ENCODE data around the gene EFL1. TPM values are rescaled to one million over a fixed set of nuclear protein-coding genes. Genes with fewer than 3 reads are reported as not detected.
"Not testable (repeated sequence)": the region's sequence is repeated elsewhere in the genome, so short reads cannot be mapped to it uniquely, and the experiment has no call there.

Gene EFL1
- polyA plus RNA-seq, 1 donor from 2014 or later = 17.4 TPM

DNA sequence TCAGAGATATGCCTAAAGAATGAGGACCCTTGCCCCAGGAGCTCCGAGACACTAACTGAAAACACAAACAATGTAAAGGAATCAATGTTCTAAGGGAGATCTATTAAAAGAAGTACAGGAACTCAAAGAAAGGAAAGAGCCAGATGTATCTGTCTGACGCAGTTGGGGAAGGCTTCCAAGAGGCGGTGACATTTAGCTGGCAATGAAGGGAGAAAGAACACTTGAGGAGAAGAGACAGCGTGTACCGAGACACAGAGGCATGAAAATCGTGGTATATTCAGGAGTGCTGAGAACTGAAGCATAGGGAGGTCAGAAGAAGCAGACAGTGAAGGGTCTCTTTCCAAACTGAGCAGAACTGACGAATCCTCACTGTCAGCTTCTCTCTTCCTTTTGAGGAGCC lies 66.7 kb downstream of the EFL1 start:
- H3K9me3 Mint-ChIP-seq, H3K36me3 Mint-ChIP-seq, H3K4me3 Mint-ChIP-seq, H3K27me3 Mint-ChIP-seq, H3K27ac Mint-ChIP-seq: not testable (repeated sequence)
- peaks cover 7 to 12% (median 11%) of the 10 kb centered on the region in 3 donors for H3K4me1 Mint-ChIP-seq

DNA sequence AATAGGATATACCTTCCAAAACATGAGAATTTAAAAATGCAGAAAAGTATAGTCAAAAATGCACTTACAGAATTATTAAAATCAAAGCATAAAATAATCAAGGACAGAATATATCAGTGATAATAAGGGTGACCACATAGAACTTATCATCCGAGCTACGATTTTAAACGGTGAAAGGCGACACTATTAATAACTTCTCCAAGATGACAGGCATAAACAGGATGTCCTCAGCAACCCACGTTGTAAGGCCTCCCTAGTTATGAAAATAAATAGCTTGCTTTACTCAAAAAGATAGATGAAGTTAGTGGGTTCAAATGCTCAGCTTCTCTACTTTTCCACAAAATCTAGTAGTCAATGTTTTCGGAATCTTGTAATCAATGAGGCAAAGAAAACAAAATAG lies 68.0 kb downstream of the EFL1 start:
- not testable (repeated sequence) for H3K4me3 Mint-ChIP-seq, H3K27me3 Mint-ChIP-seq, H3K9me3 Mint-ChIP-seq

DNA sequence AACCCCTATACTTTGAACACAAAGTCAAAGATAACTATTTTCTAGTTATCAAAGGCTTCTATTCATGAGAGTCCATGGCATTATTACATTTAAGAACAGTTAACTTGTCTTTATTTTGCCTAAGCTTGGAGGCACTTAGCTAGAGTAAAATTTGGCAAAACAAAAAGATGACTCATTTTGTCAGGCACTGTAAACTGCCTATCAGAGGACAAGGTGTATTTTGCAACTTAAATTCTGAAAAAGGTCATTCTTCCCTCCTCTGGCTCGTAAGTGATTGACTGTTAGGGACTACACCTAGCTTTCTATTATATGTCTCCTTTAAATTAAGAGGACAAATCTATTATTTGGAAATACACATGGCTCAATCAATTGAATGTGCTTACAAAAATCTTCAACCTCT lies 69.1 kb downstream of the EFL1 start:
- H3K27ac Mint-ChIP-seq, H3K27me3 Mint-ChIP-seq, H3K9me3 Mint-ChIP-seq, H3K4me3 Mint-ChIP-seq, H3K36me3 Mint-ChIP-seq: not testable (repeated sequence)
- peaks cover 10 to 19% (median 14%) of the 10 kb centered on the region in 3 donors for H3K4me1 Mint-ChIP-seq

More for the DNA sequence above, 68.0 kb downstream of the EFL1 start:
- not testable (repeated sequence) for H3K27ac Mint-ChIP-seq, H3K36me3 Mint-ChIP-seq
- peaks cover 10 to 15% (median 11%) of the 10 kb centered on the region in 3 donors for H3K4me1 Mint-ChIP-seq

DNA sequence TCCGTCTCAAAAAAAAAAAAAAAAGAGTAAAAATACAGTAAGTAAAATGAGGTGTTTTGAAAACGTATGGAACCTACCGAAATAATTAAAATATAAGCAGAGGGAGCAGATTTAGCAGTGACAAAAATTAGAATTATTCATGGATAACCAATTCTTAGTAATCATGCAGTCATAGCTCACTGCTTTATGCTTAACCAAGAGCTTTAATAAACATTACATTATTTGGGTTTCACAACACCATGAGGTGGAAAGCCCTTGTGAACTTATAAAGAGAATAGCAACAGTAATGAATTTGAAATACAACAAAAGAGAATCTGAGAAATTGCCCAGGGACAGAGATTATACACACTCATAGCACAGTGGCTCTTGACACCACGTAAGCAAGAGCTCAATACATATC lies 70.1 kb downstream of the EFL1 start:
- H3K9me3 Mint-ChIP-seq, H3K27ac Mint-ChIP-seq, H3K4me3 Mint-ChIP-seq, H3K36me3 Mint-ChIP-seq, H3K27me3 Mint-ChIP-seq: not testable (repeated sequence)
- peaks cover 5 to 17% (median 9%) of the 10 kb centered on the region in 3 donors for H3K4me1 Mint-ChIP-seq

DNA sequence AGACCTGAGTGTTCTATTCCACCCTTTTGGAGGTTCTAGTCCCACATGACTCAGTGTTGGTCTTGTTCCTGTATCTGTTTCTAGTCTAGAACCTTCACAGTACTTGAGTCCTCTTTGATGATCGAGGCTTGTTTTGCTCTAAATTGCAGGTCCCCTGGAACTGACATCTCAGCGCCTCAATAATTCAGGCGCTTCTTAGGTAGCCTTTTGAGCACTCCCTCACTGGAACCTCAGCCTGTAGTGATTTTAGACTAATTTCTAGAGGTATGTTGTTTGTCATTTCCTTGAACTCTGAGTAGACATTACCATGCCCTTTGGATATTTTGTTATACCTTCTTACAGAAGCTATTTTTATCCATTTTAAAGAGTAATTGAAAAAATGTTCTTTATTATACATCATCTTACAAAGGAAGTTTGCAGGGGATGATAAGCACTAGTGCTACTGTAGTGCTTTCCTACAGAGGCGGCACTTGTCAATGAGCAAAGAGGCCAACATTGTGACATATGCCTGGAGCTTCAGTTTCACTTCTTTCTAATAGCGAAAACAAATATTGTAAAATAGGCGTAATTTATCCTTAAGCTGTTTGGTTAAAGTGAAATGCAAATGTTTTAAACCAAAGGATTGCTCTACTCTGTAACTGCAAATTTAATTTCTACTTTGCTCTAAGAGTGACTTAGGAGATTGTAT lies 75.7 kb downstream of the EFL1 start:
- no peaks in the 10 kb centered on the region for H3K27me3 Mint-ChIP-seq
- no peaks in the 10 kb centered on the region for H3K9me3 Mint-ChIP-seq
- H3K4me3 Mint-ChIP-seq = peak overlapping the region in 1 of 4 donors; percentile 60
- peaks cover 7% of the 10 kb centered on the region for H3K36me3 Mint-ChIP-seq
- peak overlapping the region in 1 of 3 donors; percentile 23 for H3K27ac Mint-ChIP-seq
- H3K4me1 Mint-ChIP-seq = peaks cover 3 to 20% (median 10%) of the 10 kb centered on the region in 3 donors

DNA sequence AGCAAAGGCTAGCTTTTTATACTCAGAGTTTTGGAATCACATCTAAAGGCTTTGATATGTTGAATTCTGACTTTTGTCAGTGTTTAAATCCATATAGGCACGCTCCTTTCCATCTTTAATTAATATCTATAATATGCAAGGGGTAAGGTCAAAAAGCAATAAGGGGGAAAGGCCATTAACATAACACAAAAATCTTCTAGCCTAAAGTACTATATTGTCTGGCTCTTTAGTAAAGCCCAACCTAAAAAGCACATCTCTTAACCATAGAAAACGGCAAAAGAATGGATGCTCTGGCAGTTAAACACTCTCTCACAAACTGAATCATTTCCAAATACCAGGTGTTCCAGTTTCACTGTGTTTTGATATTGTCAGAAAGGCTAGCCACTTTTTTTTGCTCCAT lies 76.4 kb downstream of the EFL1 start:
- Mint-ChIP-seq H3K36me3 (peaks cover 11% of the 10 kb centered on the region), H3K4me3 (no peak overlapping the region), H3K9me3 (no peaks in the 10 kb centered on the region), H3K27ac (peak overlapping the region in 1 of 3 donors; percentile 23), H3K27me3 (no peaks in the 10 kb centered on the region), H3K4me1 (peaks cover 3 to 20% (median 10%) of the 10 kb centered on the region in 3 donors)

DNA sequence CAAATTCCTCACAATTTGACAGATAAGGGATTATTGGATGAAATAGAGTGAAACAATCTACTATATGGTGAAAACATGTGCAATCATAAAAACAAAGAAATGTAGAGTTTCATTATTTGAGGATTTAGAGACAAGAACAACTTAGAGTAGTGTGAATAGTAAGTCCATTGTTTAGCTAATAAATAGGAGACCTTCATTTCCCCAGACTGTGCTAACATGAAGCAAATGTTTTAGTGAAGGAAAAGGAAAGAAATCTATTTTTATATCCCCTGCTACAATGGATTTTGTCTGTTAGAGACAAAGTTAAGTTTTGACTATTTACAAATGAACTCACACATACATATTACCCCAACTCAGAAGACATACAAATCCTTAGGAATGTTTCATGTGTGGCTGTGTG lies 77.8 kb downstream of the EFL1 start:
- Mint-ChIP-seq H3K9me3 (no peaks in the 10 kb centered on the region), H3K27me3 (no peaks in the 10 kb centered on the region), H3K4me1 (peaks cover 1 to 15% (median 10%) of the 10 kb centered on the region in 3 donors), H3K27ac (no peak overlapping the region), H3K36me3 (peaks cover 11% of the 10 kb centered on the region), H3K4me3 (no peak overlapping the region)

DNA sequence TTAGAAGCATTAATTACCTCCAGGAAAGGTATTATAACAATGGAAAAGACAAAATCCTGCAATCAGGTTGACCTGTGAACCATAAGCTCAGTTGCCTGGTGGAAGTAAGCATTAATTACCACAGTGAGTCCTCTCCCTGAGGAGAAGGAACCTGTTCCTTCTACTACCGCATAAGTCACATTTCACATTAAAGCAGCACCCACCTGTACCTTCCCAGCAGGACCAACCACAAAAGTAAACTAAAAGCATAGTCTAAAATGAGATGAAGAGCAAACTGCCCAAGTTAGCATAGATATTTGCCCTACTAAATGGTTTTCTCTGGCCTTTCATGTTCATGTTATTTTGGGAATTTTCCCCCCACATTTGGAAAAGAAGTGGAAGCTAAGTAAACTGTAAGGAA lies 78.2 kb downstream of the EFL1 start:
- no peaks in the 10 kb centered on the region for H3K9me3 Mint-ChIP-seq
- H3K4me3 Mint-ChIP-seq = no peak overlapping the region
- peaks cover 11% of the 10 kb centered on the region for H3K36me3 Mint-ChIP-seq
- H3K27ac Mint-ChIP-seq = no peak overlapping the region
- H3K27me3 Mint-ChIP-seq = no peaks in the 10 kb centered on the region
- peaks cover 1 to 15% (median 10%) of the 10 kb centered on the region in 3 donors for H3K4me1 Mint-ChIP-seq

DNA sequence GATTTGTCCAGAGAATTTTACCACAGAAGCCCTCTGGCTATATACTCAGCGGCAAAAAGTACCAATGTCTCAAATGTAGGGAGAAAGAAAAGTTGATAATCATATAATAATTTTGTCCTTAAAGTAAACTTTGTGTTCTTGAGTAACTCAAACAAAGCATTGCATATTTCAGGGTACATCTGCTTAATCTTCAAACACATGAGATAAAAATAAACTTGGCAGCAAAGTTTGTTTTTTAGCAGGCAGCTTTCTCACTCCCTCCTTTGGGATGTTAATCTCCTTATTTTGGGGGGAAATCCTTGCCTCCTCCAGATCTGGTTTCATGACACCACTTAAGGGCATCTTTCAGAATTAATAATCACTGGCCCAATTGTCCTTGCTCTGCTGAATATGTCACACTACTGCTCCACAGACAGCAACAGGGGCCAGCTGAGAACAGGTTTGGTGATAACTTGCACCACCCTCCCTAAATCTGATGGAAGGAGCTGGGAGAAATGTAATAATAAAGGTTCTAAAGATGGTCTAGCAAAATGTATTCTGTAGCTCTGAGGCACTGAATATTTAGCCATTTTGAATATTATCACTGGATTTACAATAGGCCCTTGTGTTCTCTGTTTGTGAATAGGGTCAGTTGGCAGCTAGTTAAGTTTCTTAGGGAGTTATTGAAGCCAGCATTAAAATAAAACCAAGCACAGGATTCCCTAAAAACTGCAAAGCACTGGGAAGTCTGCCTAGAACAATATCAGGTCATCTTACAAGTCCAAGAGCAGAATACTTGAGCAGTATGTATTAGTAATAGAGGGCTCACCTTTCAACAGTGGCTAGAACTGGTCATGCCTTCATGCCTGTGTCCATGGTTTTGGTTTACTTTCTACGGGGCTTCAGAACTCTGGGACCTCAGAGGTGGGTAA lies 79.2 kb downstream of the EFL1 start:
- no peaks in the 10 kb centered on the region for H3K27me3 Mint-ChIP-seq
- peaks cover 2 to 11% (median 6%) of the 10 kb centered on the region in 3 donors for H3K4me1 Mint-ChIP-seq
- H3K4me3 Mint-ChIP-seq = no peak overlapping the region
- H3K9me3 Mint-ChIP-seq = no peaks in the 10 kb centered on the region
- H3K36me3 Mint-ChIP-seq = peaks cover 11% of the 10 kb centered on the region
- no peak overlapping the region for H3K27ac Mint-ChIP-seq

DNA sequence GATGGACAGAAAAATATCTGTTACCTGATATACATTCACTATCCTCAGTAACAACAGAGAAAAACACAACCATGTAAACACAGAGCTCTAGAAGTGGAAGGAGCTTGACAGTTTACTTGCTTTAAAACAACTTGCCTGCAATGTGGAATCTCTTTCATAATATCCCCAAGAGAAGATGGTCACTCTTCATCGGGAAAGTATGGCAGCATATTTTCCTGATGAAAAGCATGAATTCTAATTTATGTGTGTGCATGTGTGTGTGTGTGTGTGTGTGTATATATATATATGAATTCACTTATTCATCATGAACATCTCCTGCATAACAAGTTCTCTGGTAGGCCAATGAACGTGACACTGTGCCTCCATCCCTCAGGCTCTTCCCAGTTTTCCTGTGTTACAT lies 81.2 kb downstream of the EFL1 start:
- H3K27ac Mint-ChIP-seq = no peak overlapping the region
- H3K9me3 Mint-ChIP-seq = no peaks in the 10 kb centered on the region

DNA sequence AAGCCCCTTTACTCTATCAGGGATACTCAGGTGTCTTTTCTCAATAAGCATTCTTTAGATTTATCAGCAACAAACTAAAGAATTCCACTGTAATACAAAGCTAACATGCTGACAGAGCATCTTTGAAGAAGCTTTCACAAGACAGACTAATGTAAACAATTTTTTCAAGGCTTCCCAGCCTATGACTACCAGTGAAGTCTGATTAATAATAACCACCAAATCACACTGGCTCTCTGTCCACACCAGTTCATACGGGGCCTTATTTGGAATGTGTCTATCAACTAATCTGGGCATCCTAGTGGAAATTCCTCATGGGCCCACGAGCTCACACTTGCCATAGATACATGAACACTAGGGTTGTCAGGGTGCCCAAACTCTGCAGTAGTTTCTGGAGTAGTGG lies 84.5 kb downstream of the EFL1 start:
- Mint-ChIP-seq H3K27me3 (no peaks in the 10 kb centered on the region), H3K36me3 (peaks cover 8% of the 10 kb centered on the region), H3K9me3 (no peaks in the 10 kb centered on the region), H3K4me3 (no peak overlapping the region), H3K4me1 (peaks cover 0 to 17% (median 15%) of the 10 kb centered on the region in 3 donors), H3K27ac (no peak overlapping the region)

More for the DNA sequence above, 81.2 kb downstream of the EFL1 start:
- Mint-ChIP-seq H3K4me3 (no peak overlapping the region), H3K4me1 (peaks cover 0 to 17% (median 13%) of the 10 kb centered on the region in 3 donors), H3K36me3 (peaks cover 13% of the 10 kb centered on the region), H3K27me3 (no peaks in the 10 kb centered on the region)

DNA sequence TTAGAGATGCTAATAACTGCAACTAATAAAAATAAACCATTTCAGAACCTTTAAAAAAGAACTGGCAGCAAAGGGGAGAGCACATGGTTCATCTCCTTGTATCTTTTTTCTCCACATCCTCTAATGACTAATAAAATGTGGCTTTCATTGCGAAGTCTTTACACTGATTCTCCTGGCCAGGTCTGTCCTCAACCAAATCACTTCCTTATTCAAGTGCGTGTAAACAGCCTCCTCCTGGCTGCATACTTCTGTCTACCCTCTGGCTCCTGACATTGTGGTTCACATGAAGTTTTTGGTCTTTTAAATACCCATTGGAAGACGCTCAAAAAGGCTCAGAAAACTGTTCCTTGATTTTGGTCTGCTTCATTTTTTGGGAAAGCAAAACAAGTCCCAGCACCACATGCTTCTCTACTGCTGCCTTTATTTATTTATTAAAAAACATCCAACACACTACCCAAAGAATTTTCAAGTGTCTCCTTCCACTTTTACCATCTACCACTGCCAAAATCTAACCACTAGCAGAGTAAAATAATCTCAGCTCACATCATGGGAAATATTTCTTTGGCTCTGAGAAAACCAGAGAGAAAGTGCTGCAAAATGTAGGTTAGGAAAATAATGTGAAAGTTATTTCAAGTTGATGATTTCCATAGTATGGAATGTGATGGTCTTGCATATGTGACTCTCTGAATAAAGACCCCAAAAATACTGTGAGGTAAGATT lies 85.1 kb downstream of the EFL1 start:
- Mint-ChIP-seq H3K4me3 (no peak overlapping the region), H3K4me1 (peaks cover 0 to 17% (median 15%) of the 10 kb centered on the region in 3 donors), H3K27me3 (no peaks in the 10 kb centered on the region), H3K27ac (peak overlapping the region in 1 of 3 donors; percentile 65), H3K9me3 (no peaks in the 10 kb centered on the region), H3K36me3 (peaks cover 8% of the 10 kb centered on the region)

DNA sequence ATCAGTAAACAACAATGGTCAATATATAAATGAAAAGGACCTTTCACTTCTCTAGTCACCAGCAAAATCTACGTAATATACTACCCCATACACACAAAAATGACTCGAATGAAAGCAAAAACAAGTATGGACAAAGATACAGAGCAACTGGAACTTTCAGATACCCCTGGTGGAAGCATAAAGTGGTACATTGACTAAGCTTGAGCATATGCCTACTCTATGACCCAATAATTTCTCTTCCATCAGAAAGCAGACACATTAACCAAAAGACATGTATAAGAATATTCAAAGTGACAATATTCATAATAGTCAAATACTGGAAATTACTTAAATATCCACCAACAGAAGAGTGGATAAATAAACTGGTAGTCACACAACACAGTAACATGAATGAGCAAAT lies 86.0 kb downstream of the EFL1 start:
- H3K27ac Mint-ChIP-seq = no peak overlapping the region

DNA sequence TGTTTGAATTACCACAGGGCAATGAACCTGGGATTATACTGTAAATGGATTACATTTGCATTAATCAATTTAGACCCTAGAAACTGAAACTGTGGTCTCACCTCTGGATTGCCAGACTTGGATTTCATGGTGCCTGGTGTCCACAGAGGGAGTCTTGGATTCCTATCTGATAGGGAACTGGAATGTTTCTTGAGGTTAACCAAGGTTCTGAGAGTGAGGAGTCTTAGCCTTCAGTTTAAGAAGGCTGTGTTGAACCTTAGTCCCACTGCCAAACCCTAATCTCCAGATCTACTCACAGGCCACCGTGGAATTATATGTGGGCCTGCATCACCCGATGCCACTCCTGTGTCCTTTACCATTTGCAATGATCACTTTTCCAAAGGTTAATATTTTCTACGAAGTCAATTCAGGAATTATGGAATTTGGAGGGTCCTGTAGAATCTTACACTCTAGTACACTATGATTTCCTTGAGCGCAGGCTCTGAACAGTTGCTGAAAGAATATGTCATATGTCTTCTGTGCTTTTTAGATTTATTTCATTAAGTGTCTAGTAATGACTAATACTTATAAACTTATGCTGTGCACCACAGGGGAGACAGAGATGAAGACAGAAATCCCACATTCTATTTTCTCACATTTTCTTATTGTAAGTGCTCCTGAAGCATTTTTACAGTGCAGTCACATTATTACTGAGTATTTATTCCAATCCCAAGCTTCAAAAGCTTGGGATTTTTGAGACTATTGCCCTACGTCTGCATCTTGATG lies 87.9 kb downstream of the EFL1 start:
- Mint-ChIP-seq H3K4me1 (peaks cover 0 to 16% (median 15%) of the 10 kb centered on the region in 3 donors), H3K4me3 (no peak overlapping the region), H3K36me3 (peaks cover 3% of the 10 kb centered on the region), H3K27ac (peak overlapping the region in 1 of 3 donors; percentile 40), H3K9me3 (no peaks in the 10 kb centered on the region), H3K27me3 (no peaks in the 10 kb centered on the region)

More for the DNA sequence above, 86.0 kb downstream of the EFL1 start:
- H3K4me1 Mint-ChIP-seq = peaks cover 0 to 17% (median 15%) of the 10 kb centered on the region in 3 donors
- peaks cover 5% of the 10 kb centered on the region for H3K36me3 Mint-ChIP-seq
- no peaks in the 10 kb centered on the region for H3K9me3 Mint-ChIP-seq
- H3K4me3 Mint-ChIP-seq = no peak overlapping the region
- H3K27me3 Mint-ChIP-seq = no peaks in the 10 kb centered on the region

Measured in IgD-negative memory B cell (primary cell).